GM12865 (cell line): ENCODE results near the gene ZNF35.

Experiments used
- DNase-seq: peaks from one replicate; pipeline ENCODE4 v3.0.0; 2010; ENCODE audit warnings: low read depth
- H3K4me3 ChIP-seq: 2 replicates; pipeline ENCODE4 v1.5.1; 2011; ENCODE audit warnings: mild to moderate bottlenecking, low read depth, low read length, control low read depth
- TF ChIP-seq, protein P1 (sequence below): IDR thresholded peaks from 2 replicates; pipeline ENCODE4 v1.5.1; 2011; ENCODE audit warnings: low read length, control low read depth, low read depth, inconsistent platforms; ENCODE audit not compliant: insufficient read depth; ENCODE audit errors: missing control alignments

Gene ZNF35

GRCh38 chr3:44680921-44681455 lies 32.5 kb downstream of the ZNF35 start:
- TF ChIP-seq, protein P1, sequence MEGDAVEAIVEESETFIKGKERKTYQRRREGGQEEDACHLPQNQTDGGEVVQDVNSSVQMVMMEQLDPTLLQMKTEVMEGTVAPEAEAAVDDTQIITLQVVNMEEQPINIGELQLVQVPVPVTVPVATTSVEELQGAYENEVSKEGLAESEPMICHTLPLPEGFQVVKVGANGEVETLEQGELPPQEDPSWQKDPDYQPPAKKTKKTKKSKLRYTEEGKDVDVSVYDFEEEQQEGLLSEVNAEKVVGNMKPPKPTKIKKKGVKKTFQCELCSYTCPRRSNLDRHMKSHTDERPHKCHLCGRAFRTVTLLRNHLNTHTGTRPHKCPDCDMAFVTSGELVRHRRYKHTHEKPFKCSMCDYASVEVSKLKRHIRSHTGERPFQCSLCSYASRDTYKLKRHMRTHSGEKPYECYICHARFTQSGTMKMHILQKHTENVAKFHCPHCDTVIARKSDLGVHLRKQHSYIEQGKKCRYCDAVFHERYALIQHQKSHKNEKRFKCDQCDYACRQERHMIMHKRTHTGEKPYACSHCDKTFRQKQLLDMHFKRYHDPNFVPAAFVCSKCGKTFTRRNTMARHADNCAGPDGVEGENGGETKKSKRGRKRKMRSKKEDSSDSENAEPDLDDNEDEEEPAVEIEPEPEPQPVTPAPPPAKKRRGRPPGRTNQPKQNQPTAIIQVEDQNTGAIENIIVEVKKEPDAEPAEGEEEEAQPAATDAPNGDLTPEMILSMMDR: no peak
- DNase-seq: no peak

DNA sequence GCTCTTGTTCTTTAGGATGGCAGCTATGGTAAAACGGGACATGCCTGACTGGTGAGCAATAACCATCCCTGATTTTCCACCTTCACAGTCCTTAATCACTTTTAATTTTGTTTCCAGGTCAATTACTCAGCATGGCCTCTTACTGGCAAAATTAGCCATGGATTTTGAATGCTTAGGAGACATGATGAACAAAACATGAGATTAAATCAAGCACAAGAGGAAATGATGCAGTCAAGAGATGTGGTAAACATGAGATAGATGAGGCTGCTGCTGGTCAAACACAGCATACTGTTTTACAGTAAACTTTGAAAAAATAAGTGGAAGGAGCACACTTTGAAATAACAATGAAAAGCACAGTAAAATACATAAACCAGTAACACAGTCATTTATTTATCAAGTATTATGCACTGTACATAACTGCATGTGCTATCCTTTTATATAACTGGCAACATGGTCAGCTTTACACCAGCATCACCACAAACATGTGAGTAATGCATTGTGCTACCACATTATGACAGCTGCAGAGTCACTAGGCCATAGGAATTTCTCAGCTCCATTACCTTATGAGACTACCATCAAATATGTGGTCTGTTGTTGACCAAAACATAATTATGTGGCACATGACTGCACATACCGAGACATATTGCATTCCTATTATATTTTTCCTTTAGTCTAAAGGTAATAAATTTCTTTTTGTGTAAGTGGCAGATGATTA lies 33.8 kb downstream of the ZNF35 start:
- H3K4me3 ChIP-seq: no peak overlapping the region
- TF ChIP-seq, protein P1: no peak
- no peak for DNase-seq

More at GRCh38 chr3:44680921-44681455, 32.5 kb downstream of the ZNF35 start:
- no peak overlapping the region for H3K4me3 ChIP-seq

DNA sequence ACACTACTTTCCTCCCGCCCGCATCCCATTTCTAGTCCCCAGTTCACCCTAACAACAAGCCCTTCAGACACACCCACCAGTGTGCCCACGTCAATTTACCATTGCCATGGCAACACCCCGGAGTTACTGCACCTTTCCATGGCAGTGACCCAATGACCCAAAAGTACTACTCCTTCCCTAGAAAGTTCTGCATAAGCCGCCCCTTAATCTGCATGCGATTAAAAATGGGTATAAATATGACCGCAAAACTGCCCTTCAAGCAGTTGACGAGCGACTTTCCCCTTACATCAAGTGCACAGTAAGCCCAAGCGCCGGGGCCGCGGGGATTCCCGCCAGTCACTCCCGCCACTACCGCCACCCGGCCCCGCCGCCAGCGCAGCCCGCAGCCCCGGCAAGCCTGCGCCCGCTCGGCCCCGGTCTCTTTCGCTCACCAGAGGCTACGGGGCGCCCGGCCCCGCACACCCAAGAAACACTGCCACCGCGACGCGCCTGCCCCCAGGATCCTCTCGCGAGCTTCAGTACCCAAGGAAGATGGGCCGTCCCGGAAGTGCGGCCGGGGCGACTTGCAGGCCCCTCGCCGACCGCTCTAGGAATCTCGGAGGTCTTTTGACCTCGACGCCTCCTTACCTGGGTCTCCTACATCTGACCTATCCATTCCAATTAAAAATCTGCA lies 36.7 kb downstream of the ZNF35 start:
- peak; percentile 86 for DNase-seq
- peak overlapping the region; percentile 52 for H3K4me3 ChIP-seq
- TF ChIP-seq, protein P1: no peak

DNA sequence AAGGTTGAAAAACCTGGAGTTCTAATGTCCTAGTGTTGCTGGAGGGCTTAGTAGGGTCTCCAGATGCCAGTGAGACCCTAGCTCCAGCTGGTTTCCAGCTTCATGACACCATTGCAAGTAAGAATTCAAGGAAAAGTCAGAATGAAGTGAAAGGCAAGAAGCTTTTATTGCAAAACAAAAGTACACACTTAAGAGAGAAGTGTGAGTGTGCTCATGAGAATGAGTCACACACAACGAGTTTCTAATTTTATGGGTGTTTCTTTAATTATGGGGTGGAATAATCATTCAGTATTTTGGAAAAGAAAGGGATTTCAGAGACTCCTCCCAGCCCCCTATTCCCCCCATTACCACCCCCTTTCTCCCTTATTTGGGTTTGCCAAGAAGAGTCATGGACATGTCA lies 39.4 kb downstream of the ZNF35 start:
- no peak overlapping the region for H3K4me3 ChIP-seq
- TF ChIP-seq, protein P1: no peak
- no peak for DNase-seq
